Activated CD4-positive, alpha-beta T cell treated with anti-CD3 and anti-CD28 coated beads, Interleukin-2, amount 50 U/mL, for 24 hours (primary cell): Measurements from ENCODE around the gene AKT1.

Experiments
- DNase-seq, 2 donors: peaks; one replicate each; pipeline ENCODE4 v3.0.0-alpha.2; 2020; ENCODE audit warnings: low read depth in 1 of 2, low spot score in 1 of 2

The AKT1 gene

DNA sequence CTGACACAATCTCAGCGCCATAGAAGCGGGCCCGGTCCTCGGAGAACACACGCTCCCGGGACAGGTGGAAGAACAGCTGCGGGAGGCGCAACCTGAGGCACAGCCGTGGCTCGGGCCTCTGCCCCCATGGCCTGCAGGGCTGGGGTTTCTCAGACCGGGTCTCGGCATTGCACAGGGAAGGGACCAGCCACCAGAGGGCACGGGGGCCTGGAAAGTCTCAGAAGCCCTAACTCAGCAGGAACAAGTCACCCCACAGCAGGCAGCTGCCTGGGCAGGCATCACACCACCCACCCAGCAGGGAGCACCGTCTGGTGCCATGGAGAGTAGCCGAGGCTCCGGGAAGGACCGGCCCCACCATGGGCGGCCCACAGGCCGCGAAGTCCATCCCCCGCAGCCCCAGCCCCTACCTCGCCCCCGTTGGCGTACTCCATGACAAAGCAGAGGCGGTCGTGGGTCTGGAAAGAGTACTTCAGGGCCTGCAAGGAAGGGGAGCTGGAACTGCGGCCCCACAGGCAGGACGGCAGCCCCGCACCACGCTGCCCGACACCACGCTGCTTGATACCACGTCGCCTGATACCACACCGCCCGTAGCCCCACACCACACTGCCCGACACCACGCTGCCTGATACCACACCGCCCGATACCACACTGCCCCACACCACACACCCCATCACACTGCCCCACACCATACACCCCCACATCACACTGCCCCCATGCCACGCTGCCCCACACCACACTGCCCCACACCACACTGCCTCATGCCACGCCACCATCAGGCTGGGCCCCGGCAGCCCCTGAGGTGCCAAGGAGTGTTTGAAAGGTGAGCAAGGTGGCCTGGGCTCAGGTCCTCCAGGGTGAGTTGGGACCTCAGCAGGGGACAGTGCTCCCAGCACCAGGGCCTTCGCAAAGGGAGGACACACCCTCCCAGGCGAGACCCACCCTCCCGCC lies 21.8 kb downstream of the AKT1 start:
- no peak for DNase-seq

- DNase-seq = no peak
These were observed 22.6 kb downstream of the AKT1 start for GRCh38 chr14:104772707-104773504.

DNA sequence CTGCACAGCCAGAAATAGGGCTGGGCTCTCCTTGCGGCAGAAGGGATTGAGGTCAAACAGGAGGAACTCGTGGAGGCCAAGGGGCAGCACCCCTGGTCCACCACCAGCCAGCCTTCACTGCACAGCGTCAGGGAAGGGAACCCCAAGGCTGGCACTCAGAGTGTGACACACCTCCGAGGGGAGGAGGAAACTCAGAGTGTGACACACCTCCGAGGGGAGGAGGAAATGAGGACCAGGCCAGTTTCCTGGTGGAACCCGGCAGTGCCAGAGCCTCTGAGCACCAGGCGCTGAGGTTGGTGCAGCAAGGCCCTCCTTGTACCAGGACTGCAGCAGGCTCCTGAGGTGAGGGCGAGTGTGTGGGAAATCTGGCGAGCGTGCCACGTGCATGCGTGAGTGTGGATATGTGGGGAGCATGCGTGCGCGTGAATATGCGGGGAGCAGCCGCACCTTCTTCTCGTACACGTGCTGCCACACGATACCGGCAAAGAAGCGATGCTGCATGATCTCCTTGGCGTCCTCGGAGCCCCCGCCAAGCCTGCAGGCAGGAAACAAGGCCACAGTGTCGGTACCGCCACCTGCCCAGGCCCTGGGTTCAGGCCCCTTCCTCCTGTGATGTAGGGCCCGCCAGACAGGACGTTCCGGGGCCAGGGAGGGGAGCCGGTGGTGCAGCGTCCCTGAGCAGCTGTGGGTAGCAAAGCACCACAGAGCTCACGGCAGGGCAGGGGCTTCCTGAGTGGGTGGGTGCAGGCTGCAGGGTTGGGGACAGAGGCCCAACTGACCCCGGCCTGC lies 23.4 kb downstream of the AKT1 start:
- DNase-seq = no peak

DNA sequence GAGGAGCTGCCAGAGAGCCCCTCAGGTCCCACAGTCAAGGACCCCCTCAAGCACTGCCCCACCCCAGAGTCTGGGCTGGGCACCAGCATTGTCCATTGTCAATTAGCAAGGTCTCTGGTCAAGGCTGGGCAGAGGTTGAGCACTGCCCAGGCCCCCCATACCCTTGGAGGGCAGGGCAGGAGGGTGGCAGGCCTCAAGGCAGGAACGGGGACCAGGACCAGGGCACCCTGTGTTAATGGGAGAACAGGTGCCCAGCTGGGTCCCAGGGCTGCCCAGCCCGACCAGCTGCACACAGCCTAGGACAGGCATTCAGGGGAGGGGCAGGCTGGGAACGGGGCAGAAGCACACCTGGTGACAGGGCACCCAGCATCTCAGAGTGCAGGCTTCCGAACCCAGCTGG lies 24.2 kb downstream of the AKT1 start:
- DNase-seq = no peak

- no peak for DNase-seq
These were observed 24.7 kb downstream of the AKT1 start for GRCh38 chr14:104770851-104771272.

- no peak for DNase-seq
These were observed 25.4 kb downstream of the AKT1 start for GRCh38 chr14:104770072-104770579.

DNA sequence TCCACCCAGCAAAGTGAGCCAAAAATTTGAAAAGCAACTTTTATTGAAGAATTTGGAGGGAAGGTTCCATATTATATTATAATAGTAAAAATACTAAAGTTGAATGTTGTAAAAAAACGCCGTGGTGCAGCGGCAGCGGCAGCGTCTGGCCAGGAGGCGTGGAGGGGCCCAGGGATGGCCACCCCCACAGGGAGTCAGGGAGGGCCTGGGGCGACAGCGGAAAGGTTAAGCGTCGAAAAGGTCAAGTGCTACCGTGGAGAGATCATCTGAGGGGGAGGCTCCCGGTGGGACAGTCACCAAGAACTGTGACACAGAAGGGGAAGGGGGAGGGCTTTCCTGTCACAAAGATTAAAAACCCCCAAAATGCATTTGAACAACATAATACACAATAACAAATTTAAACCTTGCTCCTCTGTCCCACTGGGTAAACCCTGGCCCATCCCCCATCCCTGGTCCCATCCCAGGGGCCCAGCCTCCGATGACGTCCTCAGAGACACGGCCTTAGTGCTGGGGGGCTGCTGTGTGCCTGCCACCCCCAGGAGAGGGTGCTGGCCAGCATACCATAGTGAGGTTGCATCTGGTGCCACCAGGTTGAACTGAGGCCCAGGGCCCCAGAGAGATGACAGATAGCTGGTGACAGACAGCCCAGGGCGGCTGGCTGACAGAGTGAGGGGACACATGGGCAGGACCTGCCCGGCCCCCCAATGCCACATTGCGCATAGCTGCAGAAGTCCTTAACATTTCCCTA lies 26.1 kb downstream of the AKT1 start:
- DNase-seq = no peak

DNA sequence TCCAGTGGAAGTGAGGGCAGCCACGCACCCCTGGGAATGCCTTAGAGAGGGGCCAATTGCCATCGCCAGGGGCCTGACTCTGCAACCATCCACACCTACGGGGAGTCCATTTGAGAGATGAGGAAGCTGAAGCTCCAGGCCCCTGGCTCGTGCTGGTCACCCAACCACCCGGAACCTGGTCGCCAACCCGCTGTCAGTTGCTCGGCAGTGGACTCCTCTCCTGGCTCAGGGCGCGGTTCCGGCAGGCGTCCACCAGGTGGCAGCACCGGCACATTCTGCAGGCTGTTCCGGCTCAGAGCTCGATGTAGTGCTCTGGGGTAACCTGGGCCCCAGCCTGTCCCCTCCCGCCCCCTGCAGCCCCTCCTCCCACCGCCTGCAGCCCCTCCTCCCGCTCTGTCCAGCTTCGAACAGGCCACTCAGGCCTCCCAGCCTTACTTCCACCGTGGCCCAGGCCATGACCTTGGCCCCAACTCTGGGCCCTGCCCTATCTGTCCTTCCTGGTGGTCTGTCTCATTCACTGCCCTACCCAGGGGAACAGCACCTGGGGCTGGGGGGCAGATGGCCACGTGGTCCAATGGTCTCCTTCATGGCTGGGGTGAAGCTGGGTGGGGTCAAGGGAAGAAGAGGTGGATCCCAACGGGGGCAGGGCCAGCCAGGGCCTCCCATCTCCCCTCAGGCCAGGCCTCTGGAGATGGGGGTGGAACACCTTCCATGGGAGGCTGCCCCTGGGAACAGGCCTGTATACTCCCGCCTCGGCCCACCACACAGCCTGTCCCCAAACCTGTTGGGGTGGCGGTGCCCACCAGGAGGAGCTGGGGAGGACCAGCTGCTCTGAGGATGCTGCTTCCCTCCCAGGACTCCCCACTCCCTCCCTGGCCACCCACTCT lies 26.9 kb downstream of the AKT1 start:
- peak; percentile 86 to 94 for DNase-seq

GRCh38 chr14:104767634-104767918 lies 28.0 kb downstream of the AKT1 start:
- DNase-seq = no peak

GRCh38 chr14:104766863-104767633 lies 28.5 kb downstream of the AKT1 start:
- no peak for DNase-seq

GRCh38 chr14:104766256-104766862 lies 29.2 kb downstream of the AKT1 start:
- no peak for DNase-seq

GRCh38 chr14:104765517-104765916 lies 30.0 kb downstream of the AKT1 start:
- no peak for DNase-seq

DNA sequence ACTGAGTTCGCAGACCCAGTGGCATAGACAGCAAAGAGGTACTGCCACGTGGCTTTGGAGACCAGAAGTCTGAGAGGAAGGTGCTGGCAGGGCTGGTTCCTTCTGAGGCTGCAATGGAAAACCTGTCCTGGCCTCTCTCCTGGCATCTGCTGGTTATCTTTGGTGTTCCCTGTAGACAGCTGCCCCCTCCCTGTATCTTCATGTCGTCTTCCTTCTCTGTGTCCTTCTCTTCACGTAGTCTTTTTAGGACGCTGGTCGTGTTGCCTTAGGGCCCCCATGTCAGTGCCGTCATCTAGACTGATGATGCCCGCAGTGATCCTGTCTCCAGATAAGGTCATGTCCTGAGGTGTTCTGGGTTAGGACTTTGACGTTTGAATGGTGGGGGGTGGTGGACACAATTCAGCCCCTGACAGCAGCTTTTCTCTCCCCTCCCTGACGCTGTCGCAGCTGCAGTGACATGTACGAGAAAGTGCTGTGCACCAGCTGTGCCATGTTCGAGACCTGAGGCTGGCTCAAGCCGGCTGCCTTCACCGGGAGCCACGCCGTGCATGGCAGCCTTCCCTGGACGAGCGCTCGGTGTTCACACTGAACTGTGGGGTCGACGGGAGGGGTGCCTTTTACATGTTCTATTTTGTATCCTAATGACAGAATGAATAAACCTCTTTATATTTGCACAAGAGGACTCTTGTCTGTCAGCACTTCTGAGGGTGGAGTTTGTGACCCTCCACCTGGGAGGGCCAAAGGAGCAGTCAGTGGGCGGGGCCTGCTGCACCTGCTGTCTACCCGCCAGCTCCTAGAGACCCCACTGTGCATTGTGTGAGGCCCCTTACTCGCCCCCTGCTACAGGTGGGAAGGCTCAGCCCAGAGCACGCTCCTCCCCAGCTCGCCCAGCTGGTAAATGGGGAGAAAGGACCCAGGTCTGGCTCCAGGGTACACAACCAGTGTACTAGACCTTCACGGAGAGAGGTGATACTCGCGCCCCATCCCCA lies 36.3 kb downstream of the AKT1 start:
- DNase-seq = no peak

GRCh38 chr14:104757681-104758392 lies 37.7 kb downstream of the AKT1 start:
- no peak for DNase-seq

- DNase-seq = no peak
These were observed 38.3 kb downstream of the AKT1 start for GRCh38 chr14:104757238-104757585.

- DNase-seq = no peak
These were observed 38.9 kb downstream of the AKT1 start for GRCh38 chr14:104756477-104757237.
